ENCODE data around the gene TBC1D16.

Gene TBC1D16

GRCh38 chr17:80067393-80067986 is 31.8 kb upstream of the TBC1D16 start:
- H3K9me3 ChIP-seq, result no peaks in the 10 kb centered on the region
- no peaks in the 10 kb centered on the region for H3K4me1 ChIP-seq (ENCODE audit: control insufficient read depth in 1 of 2, insufficient read depth in 1 of 2, low read depth in 1 of 2, low read length in 1 of 2)
- TF ChIP-seq CTCF (IDR thresholded peaks at IDR 0.05), result no peak
- peaks cover 25% of the 10 kb centered on the region for H3K27me3 ChIP-seq
- H3K36me3 ChIP-seq, result no peaks in the 10 kb centered on the region
- H3K27ac ChIP-seq, result no peak overlapping the region
- H3K4me3 ChIP-seq (ENCODE audit: low read depth in 1 of 2, low read length in 1 of 2), result no peak overlapping the region

GRCh38 chr17:80065478-80066170 is 30.0 kb upstream of the TBC1D16 start:
- Histone ChIP-seq H3K27ac (no peak overlapping the region), H3K4me1 (ENCODE audit: control insufficient read depth in 1 of 2, insufficient read depth in 1 of 2, low read depth in 1 of 2, low read length in 1 of 2) (no peaks in the 10 kb centered on the region), H3K36me3 (no peaks in the 10 kb centered on the region), H3K9me3 (no peaks in the 10 kb centered on the region), H3K27me3 (peaks cover 18% of the 10 kb centered on the region), H3K4me3 (ENCODE audit: low read depth in 1 of 2, low read length in 1 of 2) (no peak overlapping the region)
- TF ChIP-seq CTCF (IDR thresholded peaks at IDR 0.05), result no peak

- Histone ChIP-seq H3K36me3 (no peaks in the 10 kb centered on the region), H3K27me3 (peaks cover 12% of the 10 kb centered on the region), H3K9me3 (no peaks in the 10 kb centered on the region), H3K27ac (no peak overlapping the region), H3K4me3 (ENCODE audit: low read depth in 1 of 2, low read length in 1 of 2) (no peak overlapping the region), H3K4me1 (ENCODE audit: control insufficient read depth in 1 of 2, insufficient read depth in 1 of 2, low read depth in 1 of 2, low read length in 1 of 2) (no peaks in the 10 kb centered on the region)
- no peak for TF ChIP-seq CTCF (IDR thresholded peaks at IDR 0.05)
Measured at GRCh38 chr17:80064696-80065095, 29.0 kb upstream of the TBC1D16 start.

GRCh38 chr17:80063830-80064585 is 28.3 kb upstream of the TBC1D16 start:
- TF ChIP-seq CTCF (IDR thresholded peaks at IDR 0.05), result no peak
- no peak overlapping the region for H3K27ac ChIP-seq
- no peak overlapping the region for H3K4me3 ChIP-seq (ENCODE audit: low read depth in 1 of 2, low read length in 1 of 2)
- peaks cover 7% of the 10 kb centered on the region for H3K27me3 ChIP-seq
- no peaks in the 10 kb centered on the region for H3K4me1 ChIP-seq (ENCODE audit: control insufficient read depth in 1 of 2, insufficient read depth in 1 of 2, low read depth in 1 of 2, low read length in 1 of 2)
- no peaks in the 10 kb centered on the region for H3K9me3 ChIP-seq
- H3K36me3 ChIP-seq, result no peaks in the 10 kb centered on the region

GRCh38 chr17:80061421-80061820 is 25.7 kb upstream of the TBC1D16 start:
- Histone ChIP-seq H3K9me3 (no peaks in the 10 kb centered on the region), H3K27me3 (peaks cover 6% of the 10 kb centered on the region), H3K27ac (no peak overlapping the region), H3K4me3 (ENCODE audit: low read depth in 1 of 2, low read length in 1 of 2) (no peak overlapping the region), H3K4me1 (ENCODE audit: control insufficient read depth in 1 of 2, insufficient read depth in 1 of 2, low read depth in 1 of 2, low read length in 1 of 2) (no peaks in the 10 kb centered on the region), H3K36me3 (no peaks in the 10 kb centered on the region)
- TF ChIP-seq CTCF (IDR thresholded peaks at IDR 0.05), result no peak
